SK-N-MC (cell line): ENCODE data around the gene NGEF.

Experiments used
- EZH2 ChIP-seq: fragments of 200-600 bp; sonication (generic); IDR thresholded peaks from one replicate; pipeline ENCODE4 v1.6.1; 2017; ENCODE audit warnings: antibody characterized with exemption
- POLR2AphosphoS5 ChIP-seq: IDR thresholded peaks from 2 replicates; pipeline ENCODE4 v1.6.1; 2012; ENCODE audit warnings: mild to moderate bottlenecking, low read depth, low read length, borderline replicate concordance

GRCh38 chr2:232874677-232875223, 138.3 kb downstream of the NGEF start:
- no peak for TF ChIP-seq EZH2
- no peak for TF ChIP-seq POLR2AphosphoS5
